ENCODE data around the gene TTLL5. TPM values are rescaled to one million over a fixed set of nuclear protein-coding genes. Genes with fewer than 3 reads are reported as not detected.

The TTLL5 gene
- total and polyA plus RNA-seq, 9 of the 15 experiments (the other 6 are each of a cell fraction or from before 2014, with no cell fraction given) = 4.1 to 18.9 (median 12.6) TPM

DNA sequence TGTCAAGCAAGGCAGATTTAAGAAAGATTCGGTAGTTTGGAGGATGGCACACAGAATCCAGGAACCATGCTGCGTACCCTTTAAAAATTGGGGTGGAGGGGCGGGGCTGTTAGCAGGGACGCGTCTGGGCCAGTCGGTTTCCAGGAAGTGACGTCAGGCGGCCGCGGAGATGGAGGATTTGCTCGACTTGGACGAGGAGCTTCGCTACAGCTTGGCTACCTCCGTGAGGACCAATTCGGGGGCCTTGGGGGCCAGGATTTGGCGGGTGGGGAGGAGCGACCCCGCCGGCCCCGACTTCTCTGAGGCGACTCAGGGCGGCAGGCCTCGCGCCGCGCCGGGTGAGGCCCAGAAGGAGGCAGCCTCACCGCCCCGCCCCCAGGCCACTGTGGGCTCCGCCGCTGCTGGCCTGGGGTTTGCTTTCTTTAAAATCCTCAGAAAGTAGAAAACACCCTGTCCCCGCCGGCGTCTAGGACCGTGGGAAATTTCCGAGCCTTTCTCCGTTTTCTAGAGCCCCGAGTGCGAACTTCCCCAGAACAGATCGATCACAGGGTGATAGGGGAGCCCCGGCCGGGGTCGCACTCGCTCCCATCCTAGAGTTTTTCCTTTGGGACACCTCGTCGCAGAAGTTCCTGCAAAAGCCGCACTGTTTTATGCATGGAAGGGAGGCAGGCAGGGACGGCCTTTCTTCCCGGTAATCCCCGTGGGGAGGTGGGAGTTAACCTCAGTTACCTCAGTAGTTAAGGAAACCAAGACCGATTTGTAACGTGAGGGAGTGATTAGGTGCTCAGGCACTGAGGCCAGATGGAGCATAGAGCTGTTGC is 324.8 kb downstream of the TTLL5 start, which contains the start of gene IFT43 (continued):
- TF ChIP-seq, protein P1, sequence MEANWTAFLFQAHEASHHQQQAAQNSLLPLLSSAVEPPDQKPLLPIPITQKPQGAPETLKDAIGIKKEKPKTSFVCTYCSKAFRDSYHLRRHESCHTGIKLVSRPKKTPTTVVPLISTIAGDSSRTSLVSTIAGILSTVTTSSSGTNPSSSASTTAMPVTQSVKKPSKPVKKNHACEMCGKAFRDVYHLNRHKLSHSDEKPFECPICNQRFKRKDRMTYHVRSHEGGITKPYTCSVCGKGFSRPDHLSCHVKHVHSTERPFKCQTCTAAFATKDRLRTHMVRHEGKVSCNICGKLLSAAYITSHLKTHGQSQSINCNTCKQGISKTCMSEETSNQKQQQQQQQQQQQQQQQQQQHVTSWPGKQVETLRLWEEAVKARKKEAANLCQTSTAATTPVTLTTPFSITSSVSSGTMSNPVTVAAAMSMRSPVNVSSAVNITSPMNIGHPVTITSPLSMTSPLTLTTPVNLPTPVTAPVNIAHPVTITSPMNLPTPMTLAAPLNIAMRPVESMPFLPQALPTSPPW (CRISPR knock-in tag; IDR thresholded peaks at IDR 0.05) = peak; percentile 79
- TF ChIP-seq PHTF2 (CRISPR knock-in tag; IDR thresholded peaks at IDR 0.05) (no peak), ELF1 (tag; IDR thresholded peaks at IDR 0.05) (peak; percentile 57; the same call in 1 of the 2 replicates), NR2C1 (IDR thresholded peaks at IDR 0.05) (no peak), NR2C1 (tag; IDR thresholded peaks at IDR 0.05) (no peak)
- TF ChIP-seq, protein P2, sequence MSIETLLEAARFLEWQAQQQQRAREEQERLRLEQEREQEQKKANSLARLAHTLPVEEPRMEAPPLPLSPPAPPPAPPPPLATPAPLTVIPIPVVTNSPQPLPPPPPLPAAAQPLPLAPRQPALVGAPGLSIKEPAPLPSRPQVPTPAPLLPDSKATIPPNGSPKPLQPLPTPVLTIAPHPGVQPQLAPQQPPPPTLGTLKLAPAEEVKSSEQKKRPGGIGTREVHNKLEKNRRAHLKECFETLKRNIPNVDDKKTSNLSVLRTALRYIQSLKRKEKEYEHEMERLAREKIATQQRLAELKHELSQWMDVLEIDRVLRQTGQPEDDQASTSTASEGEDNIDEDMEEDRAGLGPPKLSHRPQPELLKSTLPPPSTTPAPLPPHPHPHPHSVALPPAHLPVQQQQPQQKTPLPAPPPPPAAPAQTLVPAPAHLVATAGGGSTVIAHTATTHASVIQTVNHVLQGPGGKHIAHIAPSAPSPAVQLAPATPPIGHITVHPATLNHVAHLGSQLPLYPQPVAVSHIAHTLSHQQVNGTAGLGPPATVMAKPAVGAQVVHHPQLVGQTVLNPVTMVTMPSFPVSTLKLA (conservative IDR thresholded peaks at IDR 0.05) = peak; percentile 29 to 77; a peak in 2 of 4 replicates

DNA sequence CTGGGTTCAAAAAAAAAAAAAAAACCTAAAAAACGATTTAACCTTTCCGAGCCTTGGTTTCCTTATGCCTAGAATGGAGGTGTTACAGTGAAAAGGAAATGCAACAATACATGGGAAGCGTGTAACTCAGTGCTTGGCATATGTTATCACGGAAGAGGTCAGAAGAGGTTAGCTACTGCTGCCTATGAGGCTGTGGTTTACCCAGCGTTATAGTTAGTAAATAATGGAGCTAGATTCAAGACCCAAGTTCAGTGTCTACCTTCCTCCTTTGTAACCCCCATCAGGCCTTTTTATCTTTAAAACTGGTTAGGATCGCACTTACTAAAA is 325.4 kb downstream of the TTLL5 start:
- ATAC-seq = no peak
- CTCF ChIA-PET (ENCODE audit: low intra/inter-chr PET ratio) = no interaction called here
- H3K4me1 ChIP-seq (replicated peaks in 1 of 2; ENCODE audit: control insufficient read depth in 2 of 2, insufficient read depth in 2 of 2, low read length in 2 of 2) = peaks cover 4 to 13% of the 10 kb centered on the region in 2 experiments; a peak in 4 of 5 replicates
- no peaks in the 10 kb centered on the region for H3K9me1 ChIP-seq (ENCODE audit: control insufficient read depth, insufficient read depth, low read length)
- in situ Hi-C loops (cut with MboI) (loop anchor here (10.0 kb wide), 1 partner anchor 412 kb away; the partner anchor contains the start of gene FLVCR2), intact Hi-C loops (cut with micrococcal nuclease) (no loop called here)
- H3K9me3 ChIP-seq (replicated peaks; ENCODE audit: control insufficient read depth, insufficient read depth, low read depth, low read length) = no peaks in the 10 kb centered on the region
- 0 out of 4 replicates have a peak overlapping the region, but pooled peaks of 1 of the 2 experiments have one; percentile 87 for H3K9ac ChIP-seq (ENCODE audit: insufficient read depth in 1 of 2, low read depth in 2 of 2, low read length in 2 of 2)
- TF ChIP-seq, protein P3, sequence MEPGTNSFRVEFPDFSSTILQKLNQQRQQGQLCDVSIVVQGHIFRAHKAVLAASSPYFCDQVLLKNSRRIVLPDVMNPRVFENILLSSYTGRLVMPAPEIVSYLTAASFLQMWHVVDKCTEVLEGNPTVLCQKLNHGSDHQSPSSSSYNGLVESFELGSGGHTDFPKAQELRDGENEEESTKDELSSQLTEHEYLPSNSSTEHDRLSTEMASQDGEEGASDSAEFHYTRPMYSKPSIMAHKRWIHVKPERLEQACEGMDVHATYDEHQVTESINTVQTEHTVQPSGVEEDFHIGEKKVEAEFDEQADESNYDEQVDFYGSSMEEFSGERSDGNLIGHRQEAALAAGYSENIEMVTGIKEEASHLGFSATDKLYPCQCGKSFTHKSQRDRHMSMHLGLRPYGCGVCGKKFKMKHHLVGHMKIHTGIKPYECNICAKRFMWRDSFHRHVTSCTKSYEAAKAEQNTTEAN (CRISPR knock-in tag; IDR thresholded peaks at IDR 0.05) = no peak
- TF ChIP-seq DPF2 (IDR thresholded peaks at IDR 0.05) = no peak
- TF ChIP-seq KLF6 (CRISPR knock-in tag; IDR thresholded peaks at IDR 0.05; ENCODE audit: borderline replicate concordance) = no peak
- no peak for TF ChIP-seq SRSF9 (IDR thresholded peaks at IDR 0.05; ENCODE audit: borderline replicate concordance, low read depth, low read length)
- TF ChIP-seq ZNF143 (CRISPR knock-in tag; IDR thresholded peaks at IDR 0.05) = no peak
- no peak for TF ChIP-seq ZNF175 (CRISPR knock-in tag; IDR thresholded peaks at IDR 0.05; ENCODE audit: low read depth)
- TF ChIP-seq PHF8 (IDR thresholded peaks at IDR 0.05; ENCODE audit: borderline replicate concordance, low read length) = no peak
- TF ChIP-seq ETV5 (CRISPR knock-in tag; IDR thresholded peaks at IDR 0.05; ENCODE audit: low read depth) = no peak
- no peak for TF ChIP-seq SIN3A (IDR thresholded peaks at IDR 0.05; ENCODE audit: borderline replicate concordance in 2 of 2, control insufficient read depth in 1 of 2, low read depth in 2 of 2, low read length in 2 of 2)
- no peak for TF ChIP-seq TARDBP (IDR thresholded peaks at IDR 0.05)
- no peaks in the 10 kb centered on the region for H4K20me1 ChIP-seq (replicated peaks; ENCODE audit: control insufficient read depth, insufficient read depth, low read length)
- peak overlapping the region; percentile 83 for H3K4me2 ChIP-seq (ENCODE audit: insufficient read depth, low read length)
- no peaks in the 10 kb centered on the region for H3K79me2 ChIP-seq (ENCODE audit: control insufficient read depth, insufficient read depth, low read length)
- 21% methylated on average over 6 of the region's 6 CpGs for WGBS (ENCODE audit: insufficient coverage, low coverage, missing lambda C conversion rate)
- H2AFZ ChIP-seq (ENCODE audit: low read depth, low read length) = peak overlapping the region; percentile 88
- DNase-seq (ENCODE audit: extremely low read depth in 1 of 4, low spot score in 3 of 4) = no peak
- no TSS peak for BruUV-seq (replicated peaks)
- H3K36me3 ChIP-seq (ENCODE audit: control insufficient read depth, insufficient read depth, low read length) = no peaks in the 10 kb centered on the region
- no peak for FAIRE-seq
- POLR2A ChIA-PET = interaction anchor here (0.9 kb wide), 1 partner anchor 238 kb away, joined by 3 read pairs; no protein-coding TSS in a partner anchor
- H3K27me3 ChIP-seq (ENCODE audit: control insufficient read depth in 2 of 2, insufficient read depth in 2 of 2, low read length in 2 of 2) = no peaks in the 10 kb centered on the region
- no peak overlapping the region for H3K27ac ChIP-seq (ENCODE audit: extremely low read depth, low read depth, low read length)
- H3K4me3 ChIP-seq = peak overlapping the region; percentile 88
